ENCODE data around the gene LIPC.
A peak's percentile ranks its signal among the peaks of the same experiment; 100 is the strongest.
"Not testable (repeated sequence)": the region's sequence is repeated elsewhere in the genome, so short reads cannot be mapped to it uniquely, and the experiment has no call there.

LIPC gene

GRCh38 chr15:58602823-58603222 is 171.0 kb downstream of the LIPC start:
- H3K4me3 ChIP-seq (replicated peaks; ENCODE audit: low read depth, low read length), result no peak overlapping the region
- TF ChIP-seq CTCF (IDR thresholded peaks at IDR 0.05; ENCODE audit: low read length, missing control alignments), result no peak
- no peak for DNase-seq (ENCODE audit: low read depth)

- not testable (repeated sequence) for DNase-seq (ENCODE audit: low read depth); H3K4me3 ChIP-seq (replicated peaks; ENCODE audit: low read depth, low read length)
Measured at GRCh38 chr15:58603927-58604326, 172.1 kb downstream of the LIPC start.

GRCh38 chr15:58604455-58604923 is 172.7 kb downstream of the LIPC start:
- no peak for DNase-seq (ENCODE audit: low read depth)
- TF ChIP-seq CTCF (IDR thresholded peaks at IDR 0.05; ENCODE audit: low read length, missing control alignments), result no peak
- H3K4me3 ChIP-seq (replicated peaks; ENCODE audit: low read depth, low read length), result no peak overlapping the region

GRCh38 chr15:58605931-58606530 is 174.2 kb downstream of the LIPC start:
- TF ChIP-seq CTCF (IDR thresholded peaks at IDR 0.05; ENCODE audit: low read length, missing control alignments), result no peak

GRCh38 chr15:58606577-58607080 is 174.8 kb downstream of the LIPC start:
- TF ChIP-seq CTCF (IDR thresholded peaks at IDR 0.05; ENCODE audit: low read length, missing control alignments), result no peak
- DNase-seq (ENCODE audit: low read depth), result no peak
- no peak overlapping the region for H3K4me3 ChIP-seq (replicated peaks; ENCODE audit: low read depth, low read length)

More at GRCh38 chr15:58605931-58606530, 174.2 kb downstream of the LIPC start:
- no peak for DNase-seq (ENCODE audit: low read depth)
- H3K4me3 ChIP-seq (replicated peaks; ENCODE audit: low read depth, low read length), result no peak overlapping the region

- no peak for TF ChIP-seq CTCF (IDR thresholded peaks at IDR 0.05; ENCODE audit: low read length, missing control alignments)
- no peak overlapping the region for H3K4me3 ChIP-seq (replicated peaks; ENCODE audit: low read depth, low read length)
- peak; percentile 86 for DNase-seq (ENCODE audit: low read depth)
Measured at GRCh38 chr15:58608129-58608590, 176.4 kb downstream of the LIPC start.

GRCh38 chr15:58608711-58609110 is 176.9 kb downstream of the LIPC start:
- no peak overlapping the region for H3K4me3 ChIP-seq (replicated peaks; ENCODE audit: low read depth, low read length)
- no peak for DNase-seq (ENCODE audit: low read depth)
- TF ChIP-seq CTCF (IDR thresholded peaks at IDR 0.05; ENCODE audit: low read length, missing control alignments), result no peak
